Measurements from ENCODE around the gene CRISPLD2. TPM values are rescaled to one million over a fixed set of nuclear protein-coding genes. Genes with fewer than 3 reads are reported as not detected.

Gene CRISPLD2
- 100 to 1,000 TPM in 3 of 4 donors, 10 to 100 TPM in 1; 99.9 to 450 (median 407) TPM for total RNA-seq

DNA sequence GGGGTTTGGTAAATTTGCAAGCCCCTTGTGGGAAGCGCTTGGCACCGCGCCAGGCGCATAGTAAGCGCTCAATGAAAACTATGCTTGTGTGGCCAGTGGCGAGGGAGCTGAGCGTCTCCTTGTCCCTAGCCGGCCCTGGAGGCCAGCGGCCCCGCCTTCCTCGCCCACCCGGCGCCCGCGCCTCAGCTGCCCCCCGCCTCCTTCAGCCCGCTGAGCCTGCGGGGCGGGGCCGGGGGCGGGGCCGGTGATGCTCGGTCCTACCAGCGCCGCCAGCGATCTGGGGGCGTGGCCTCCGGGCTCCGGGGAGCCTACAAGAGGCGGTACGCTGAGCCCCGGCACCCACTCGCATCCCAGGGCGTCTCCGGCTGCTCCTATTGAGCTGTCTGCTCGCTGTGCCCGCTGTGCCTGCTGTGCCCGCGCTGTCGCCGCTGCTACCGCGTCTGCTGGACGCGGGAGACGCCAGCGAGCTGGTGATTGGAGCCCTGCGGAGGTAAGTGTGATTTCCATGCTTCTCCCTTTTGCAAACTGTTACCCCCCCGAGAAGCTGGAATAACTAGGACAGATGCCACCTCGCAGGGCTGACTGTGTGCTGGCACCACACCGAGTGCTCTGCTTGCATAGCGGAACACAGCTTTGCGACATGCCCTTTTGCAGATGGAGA lies at the start of gene CRISPLD2:
Gene CRISPLD2, plus strand, starts transcription at position 342 of the 661 bp plus-strand sequence. CDS start 18,511 bp downstream, outside the sequence.
- ATAC-seq (ENCODE audit: low FRiP score) (peak; percentile 92), DNase-seq (ENCODE audit: low spot score) (peak; percentile 80)
- TF ChIP-seq, protein P1, sequence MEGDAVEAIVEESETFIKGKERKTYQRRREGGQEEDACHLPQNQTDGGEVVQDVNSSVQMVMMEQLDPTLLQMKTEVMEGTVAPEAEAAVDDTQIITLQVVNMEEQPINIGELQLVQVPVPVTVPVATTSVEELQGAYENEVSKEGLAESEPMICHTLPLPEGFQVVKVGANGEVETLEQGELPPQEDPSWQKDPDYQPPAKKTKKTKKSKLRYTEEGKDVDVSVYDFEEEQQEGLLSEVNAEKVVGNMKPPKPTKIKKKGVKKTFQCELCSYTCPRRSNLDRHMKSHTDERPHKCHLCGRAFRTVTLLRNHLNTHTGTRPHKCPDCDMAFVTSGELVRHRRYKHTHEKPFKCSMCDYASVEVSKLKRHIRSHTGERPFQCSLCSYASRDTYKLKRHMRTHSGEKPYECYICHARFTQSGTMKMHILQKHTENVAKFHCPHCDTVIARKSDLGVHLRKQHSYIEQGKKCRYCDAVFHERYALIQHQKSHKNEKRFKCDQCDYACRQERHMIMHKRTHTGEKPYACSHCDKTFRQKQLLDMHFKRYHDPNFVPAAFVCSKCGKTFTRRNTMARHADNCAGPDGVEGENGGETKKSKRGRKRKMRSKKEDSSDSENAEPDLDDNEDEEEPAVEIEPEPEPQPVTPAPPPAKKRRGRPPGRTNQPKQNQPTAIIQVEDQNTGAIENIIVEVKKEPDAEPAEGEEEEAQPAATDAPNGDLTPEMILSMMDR (IDR thresholded peaks at IDR 0.05), result no peak

DNA sequence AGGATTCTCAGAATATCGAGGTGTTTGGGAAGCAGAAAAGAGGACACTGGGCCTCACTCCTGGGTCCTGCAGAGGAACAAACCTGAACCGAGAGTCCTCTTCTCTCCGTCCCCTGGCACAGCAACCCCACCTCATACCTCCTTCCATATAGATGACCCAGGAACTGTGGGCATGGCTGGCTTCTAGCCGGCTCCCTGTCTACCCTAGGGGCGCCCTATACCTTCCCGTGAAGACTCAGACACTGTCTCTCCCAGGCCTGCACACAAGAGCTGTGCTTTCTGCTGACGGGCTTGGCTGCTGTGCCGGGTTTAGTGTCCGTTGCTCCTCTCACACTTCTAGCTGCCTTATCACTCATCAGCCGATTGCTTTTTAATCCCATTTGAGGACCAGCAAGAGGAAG lies 46.5 kb upstream of the CRISPLD2 start:
- no peak for DNase-seq (ENCODE audit: low spot score)
- no peak for ATAC-seq (ENCODE audit: low FRiP score)
- TF ChIP-seq, protein P1 (IDR thresholded peaks at IDR 0.05), result no peak

GRCh38 chr16:84774810-84775209 lies 45.0 kb upstream of the CRISPLD2 start:
- TF ChIP-seq, protein P1 (IDR thresholded peaks at IDR 0.05), result no peak
- ATAC-seq (ENCODE audit: low FRiP score), result no peak
- DNase-seq (ENCODE audit: low spot score), result no peak

DNA sequence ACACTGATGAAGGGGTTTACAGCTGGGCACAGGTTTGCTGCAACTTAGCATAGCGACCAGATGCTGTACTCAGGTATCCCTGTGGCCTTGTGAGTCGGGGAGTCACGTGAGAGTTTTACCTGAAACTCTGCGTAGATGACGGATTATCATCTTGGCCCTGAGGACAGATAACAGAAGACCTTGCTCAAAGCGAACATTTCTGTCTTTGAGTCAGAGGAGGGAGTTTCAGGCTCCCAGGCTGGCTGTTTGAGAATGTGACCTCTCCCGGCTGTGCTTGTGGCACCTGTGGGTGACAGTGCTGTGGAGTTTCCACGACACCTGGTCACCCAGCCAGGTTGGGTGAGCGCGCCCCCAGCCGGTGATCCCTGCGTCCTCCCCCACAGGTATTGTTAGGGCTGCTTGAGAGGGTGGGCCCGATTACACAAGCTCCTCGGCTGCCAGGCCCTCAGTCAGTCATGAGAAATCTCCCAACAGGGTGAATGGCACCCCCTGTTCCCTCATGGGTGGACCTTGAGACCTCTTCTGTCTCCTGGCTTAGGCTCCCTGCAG lies 44.4 kb upstream of the CRISPLD2 start:
- ATAC-seq (ENCODE audit: low FRiP score) (no peak), DNase-seq (ENCODE audit: low spot score) (no peak)
- TF ChIP-seq, protein P1 (IDR thresholded peaks at IDR 0.05), result no peak

DNA sequence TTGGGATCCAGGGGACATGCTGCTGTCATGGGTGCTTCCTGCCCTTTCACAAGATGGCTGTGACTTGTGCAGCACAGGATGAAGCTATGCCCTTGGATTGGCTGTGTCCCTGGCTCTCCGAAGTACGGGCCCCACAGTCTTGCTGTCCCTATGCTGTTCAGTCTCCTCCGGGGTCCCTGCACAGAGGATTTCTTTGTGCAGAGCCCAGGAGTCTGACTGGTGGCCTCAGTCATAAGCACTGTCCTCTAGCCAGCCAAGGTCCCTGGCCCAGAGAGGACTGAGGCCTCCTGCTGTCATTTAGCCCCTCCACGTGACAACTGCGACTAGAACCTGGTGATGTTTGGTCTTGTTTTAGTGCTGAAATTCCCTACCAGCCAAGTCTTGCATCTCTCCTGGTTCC lies 42.4 kb upstream of the CRISPLD2 start:
- ATAC-seq (ENCODE audit: low FRiP score) (no peak), DNase-seq (ENCODE audit: low spot score) (no peak)
- TF ChIP-seq, protein P1 (IDR thresholded peaks at IDR 0.05), result no peak

DNA sequence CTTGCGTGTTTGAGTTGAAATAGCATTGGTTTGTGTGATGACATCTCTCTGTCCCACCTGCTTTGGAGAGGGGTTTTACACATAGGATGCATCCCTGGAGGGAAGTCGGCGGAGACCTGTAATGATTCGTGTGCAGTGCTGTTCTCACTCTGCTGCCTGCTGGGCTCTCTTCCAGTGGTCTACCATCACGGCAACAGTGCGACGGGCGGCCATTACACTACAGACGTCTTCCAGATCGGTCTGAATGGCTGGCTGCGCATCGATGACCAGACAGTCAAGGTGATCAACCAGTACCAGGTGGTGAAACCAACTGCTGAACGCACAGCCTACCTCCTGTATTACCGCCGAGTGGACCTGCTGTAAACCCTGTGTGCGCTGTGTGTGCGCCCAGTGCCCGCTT lies 41.1 kb upstream of the CRISPLD2 start:
- no peak for ATAC-seq (ENCODE audit: low FRiP score)
- no peak for DNase-seq (ENCODE audit: low spot score)
- TF ChIP-seq, protein P1 (IDR thresholded peaks at IDR 0.05), result no peak

DNA sequence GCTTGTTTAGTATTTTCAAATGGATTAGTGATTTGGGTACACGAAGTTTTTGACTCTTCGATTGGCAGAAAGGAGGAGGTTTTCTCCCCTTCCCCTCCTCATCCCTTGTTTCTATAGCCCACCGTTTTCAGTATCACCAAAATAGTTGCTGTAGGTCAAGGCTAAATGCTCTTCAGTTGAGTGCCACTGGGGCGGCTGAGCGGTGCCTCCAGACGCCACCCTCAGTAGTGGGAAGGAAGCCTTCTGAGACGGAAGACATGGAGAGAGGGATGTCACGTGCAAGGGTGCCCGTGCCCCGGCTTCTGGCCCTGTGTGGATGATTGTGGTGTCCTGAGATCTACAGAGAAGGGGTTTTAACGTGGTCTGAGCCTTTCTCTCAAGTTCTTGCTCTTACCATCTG lies 39.7 kb upstream of the CRISPLD2 start:
- DNase-seq (ENCODE audit: low spot score) (no peak), ATAC-seq (ENCODE audit: low FRiP score) (no peak)
- TF ChIP-seq, protein P1 (IDR thresholded peaks at IDR 0.05), result no peak
